Fibroblast of skin of back (primary cell): ENCODE results near the gene F8. TPM values are rescaled to one million over a fixed set of nuclear protein-coding genes. Genes with fewer than 3 reads are reported as not detected.

Source experiments
- DNase-seq: peaks from one replicate; pipeline ENCODE4 v3.0.0-alpha.2; 2013
- polyA plus RNA-seq, 2 experiments: library from polyadenylated mRNA; unstranded; fragments of 120-200 nt; gene quantifications; one replicate each; pipeline ENCODE4 v1.2.1, GENCODE V29; 2013; ENCODE audit not compliant: insufficient read length in 2 of 2

Gene F8
- polyA plus RNA-seq (2013, experiment 1 of 2; ENCODE audit: insufficient read length), result 1.7 TPM
- 2.4 TPM for polyA plus RNA-seq (2013, experiment 2 of 2; ENCODE audit: insufficient read length)

DNA sequence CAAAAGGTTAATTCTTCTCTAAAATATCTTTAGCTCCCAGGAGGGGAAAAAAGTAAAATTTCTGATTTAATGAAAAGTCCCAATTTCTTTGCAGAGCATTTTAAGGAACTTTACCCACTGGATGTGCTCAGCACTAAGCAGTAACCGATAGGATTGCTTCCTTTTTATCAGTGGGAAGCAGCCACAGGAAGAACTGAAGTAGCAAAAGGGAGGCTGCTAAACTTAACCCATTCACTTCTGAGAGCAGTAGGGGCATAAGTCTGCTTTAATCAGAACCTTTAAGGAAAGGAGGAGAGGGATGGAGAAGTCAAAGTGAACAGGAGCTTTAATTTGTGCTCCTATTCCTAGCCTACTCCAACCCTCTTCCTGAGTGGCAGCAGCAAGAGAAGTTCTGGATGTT is at the start of gene F8:
F8 (minus strand) TSS at position 139 of the 400 bp plus-strand sequence. CDS start 171 bp downstream, outside the sequence.
- DNase-seq, result no peak

DNA sequence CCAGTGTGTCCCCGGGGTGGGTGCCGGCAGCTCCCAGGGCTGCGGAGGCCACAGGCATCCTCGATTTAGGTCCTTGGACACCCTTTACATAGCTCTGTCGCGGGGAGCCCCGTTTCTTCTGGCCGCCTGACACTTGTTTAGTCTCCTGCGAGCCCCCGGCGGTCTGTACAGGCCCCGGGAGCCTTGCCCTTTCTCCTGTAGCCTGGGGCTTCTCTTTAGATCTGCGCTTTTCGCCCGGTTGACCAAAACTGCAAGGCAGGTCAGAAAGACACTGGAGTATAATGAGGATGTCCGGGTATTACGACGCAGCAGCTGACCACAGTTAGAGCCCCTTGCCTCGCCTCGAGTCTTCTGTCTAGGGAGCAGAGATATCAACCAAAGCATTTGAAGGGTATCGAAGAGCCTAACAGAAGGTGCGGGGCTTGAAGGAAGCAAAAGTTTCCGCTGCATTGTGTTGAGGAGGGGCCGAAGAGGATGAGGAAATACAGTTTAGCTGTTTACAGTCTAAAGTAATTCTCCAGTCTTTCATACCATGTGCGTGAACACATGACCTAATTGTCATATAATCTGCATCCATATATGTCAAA is 49.3 kb upstream of the F8 start:
- DNase-seq, result no peak

DNA sequence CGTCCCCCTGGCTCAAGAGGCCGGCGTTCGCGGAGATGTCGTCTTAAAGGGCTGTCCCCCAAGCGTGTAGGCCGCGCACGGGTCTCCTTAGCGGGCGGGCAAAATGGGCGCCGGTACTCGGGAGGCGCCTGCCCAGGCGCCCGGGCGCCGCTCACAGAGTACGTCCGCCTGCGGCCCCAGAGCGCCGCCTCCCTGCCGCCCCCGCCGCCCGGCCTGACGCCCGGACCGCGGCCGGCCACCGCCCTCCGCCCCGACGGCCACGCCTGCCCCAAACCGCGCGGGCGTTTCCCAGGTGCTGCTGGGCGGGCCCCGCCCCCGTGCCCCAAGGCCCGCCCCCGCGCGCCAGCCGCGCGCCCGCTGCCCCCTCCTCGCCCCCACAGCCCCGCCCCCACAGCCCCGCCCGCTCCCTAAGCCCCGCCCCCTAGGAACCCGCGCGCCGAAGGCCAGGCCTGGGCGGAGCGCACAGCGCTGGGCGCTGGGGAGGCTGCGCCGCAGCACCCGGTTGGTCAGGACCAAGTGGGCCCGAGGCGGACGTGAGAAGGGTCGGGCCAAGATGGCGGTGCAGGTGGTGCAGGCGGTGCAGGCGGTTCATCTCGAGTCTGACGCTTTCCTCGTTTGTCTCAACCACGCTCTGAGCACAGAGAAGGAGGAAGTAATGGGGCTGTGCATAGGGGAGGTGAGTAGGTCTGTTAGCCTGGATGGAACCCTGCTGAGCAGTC is 48.6 kb upstream of the F8 start, which contains the start of the genes BRCC3, CMC4 and MTCP1:
BRCC3 (plus strand) TSS at position 534 of the 719 bp plus-strand sequence; CDS start at position 554, 20 bp downstream.
CMC4 (minus strand) TSS at position 162 of the 719 bp plus-strand sequence. CDS start 7,113 bp downstream, outside the sequence.
MTCP1 (minus strand) TSS at position 162 of the 719 bp plus-strand sequence. CDS start 5,126 bp downstream, outside the sequence.
- DNase-seq, result peak; percentile 78

DNA sequence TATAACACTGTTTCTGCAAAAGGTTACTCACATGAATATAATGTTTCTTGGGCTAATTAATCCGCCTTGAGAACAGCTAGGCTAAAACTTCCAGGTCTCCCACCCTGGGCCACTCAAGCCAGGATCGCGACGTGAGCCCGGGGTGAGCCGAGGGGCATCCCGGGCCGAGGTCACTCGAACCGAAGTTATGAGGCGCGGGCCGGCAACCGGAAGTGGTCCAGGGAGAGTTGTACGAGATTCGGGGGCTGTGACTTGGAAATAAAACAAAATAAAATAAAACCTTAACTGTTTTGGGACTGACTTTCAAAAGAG is 48.1 kb upstream of the F8 start:
- DNase-seq, result no peak

DNA sequence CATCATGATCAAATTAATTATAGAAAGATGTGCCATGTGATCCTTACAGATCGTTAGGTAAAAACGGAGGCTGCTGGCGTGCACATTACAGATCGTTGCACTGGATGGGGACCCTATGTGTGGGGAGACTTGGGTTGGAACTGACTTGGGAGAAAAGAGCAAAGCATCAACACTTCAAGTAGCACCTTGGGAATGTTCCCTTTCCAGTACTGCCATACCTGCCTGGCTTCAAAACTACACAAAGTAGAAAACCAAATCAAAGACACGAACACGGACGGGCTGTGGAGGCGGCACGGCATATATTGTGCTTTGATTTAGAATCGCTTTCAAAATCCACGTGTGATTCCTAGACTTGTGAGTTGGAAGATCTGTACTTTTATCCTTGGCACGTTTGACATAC is 47.5 kb upstream of the F8 start:
- DNase-seq, result no peak

DNA sequence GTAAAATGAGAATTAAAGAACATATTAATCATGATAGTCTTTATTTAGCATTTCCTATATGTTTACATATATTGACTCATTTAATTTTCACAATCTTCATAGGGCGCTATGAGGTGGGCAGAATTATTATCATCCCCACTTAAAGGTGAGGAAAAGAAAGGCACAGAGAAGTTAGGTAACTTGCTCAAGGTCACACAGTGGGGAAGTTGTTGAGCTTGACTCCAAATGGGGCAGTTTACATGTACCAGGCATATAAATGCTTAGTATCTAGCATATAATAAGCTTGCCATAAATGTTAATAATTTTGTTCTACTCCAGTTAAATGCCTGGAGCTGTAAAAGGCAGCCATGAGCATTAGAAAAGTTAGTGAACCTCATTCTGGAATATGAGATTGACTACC is 46.9 kb upstream of the F8 start:
- DNase-seq, result no peak

DNA sequence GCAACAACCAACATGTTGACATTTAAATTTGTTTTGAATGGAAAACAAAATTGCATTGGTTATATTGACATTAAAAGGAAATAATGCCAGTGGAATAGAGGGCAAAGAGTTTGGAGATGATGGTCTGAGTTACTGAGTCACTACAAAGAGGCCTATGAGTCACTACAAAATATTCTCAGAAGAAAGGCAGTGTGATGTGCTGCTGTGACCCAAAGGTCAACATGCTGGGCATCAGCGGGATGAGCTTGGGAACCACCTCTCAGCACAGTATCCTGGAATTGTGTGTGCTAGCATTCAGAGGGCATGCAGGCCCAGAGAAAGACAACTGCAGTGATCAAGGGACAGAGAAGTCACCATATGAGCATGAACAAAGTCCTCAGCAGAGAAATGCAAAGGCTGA is 45.6 kb upstream of the F8 start:
- DNase-seq, result peak; percentile 62

DNA sequence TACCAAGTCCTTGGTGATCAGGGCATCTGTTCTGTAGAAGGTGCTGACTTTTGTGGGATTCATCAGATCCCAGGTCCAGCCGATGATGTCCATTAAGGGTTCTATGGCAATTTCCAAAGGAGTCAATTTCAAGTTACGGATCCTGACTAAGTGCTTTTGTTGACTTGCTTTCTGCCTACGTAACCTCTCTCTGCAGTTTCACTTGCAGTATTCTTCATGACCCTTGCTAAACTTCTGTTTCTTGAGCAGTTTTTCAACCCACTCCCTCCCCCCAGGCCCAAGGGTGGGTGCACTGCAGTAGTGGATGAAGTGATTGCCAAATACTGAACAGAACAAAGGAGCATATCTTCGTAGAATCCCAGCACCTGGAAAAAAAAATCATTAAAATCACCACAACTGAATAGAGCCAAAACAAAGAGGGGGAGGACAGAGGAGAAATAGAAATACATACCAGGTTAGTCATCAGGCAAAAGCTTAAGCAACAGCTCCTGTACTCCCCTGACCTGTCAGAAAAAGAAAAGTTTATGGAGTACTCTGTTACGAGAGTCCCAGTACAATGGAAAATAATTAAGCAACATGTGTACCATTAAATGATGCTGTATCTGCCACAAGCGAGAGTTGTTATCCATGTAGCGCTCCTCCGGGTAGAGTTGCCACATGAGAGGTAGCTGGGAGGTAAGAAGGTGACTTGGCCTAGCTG is 42.7 kb upstream of the F8 start:
- DNase-seq, result no peak

DNA sequence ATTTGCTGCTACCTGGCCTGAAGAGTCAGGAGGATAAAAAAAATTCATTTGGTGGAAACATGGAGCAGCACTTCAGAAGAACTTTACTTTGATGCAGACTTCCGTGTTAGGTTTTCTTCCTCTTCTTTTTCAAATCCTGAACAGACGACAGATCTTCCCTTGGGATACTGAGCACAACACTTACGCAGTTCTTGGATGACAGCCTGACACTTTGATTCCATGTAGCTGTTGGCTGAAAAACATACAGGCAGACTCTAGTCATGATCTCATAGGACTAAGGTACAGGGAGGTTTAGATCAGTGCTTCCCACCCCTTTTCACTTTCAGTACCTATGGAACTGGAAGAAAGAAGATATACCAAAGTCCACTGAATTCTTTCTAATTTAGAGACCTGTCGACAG is 39.2 kb upstream of the F8 start:
- no peak for DNase-seq

DNA sequence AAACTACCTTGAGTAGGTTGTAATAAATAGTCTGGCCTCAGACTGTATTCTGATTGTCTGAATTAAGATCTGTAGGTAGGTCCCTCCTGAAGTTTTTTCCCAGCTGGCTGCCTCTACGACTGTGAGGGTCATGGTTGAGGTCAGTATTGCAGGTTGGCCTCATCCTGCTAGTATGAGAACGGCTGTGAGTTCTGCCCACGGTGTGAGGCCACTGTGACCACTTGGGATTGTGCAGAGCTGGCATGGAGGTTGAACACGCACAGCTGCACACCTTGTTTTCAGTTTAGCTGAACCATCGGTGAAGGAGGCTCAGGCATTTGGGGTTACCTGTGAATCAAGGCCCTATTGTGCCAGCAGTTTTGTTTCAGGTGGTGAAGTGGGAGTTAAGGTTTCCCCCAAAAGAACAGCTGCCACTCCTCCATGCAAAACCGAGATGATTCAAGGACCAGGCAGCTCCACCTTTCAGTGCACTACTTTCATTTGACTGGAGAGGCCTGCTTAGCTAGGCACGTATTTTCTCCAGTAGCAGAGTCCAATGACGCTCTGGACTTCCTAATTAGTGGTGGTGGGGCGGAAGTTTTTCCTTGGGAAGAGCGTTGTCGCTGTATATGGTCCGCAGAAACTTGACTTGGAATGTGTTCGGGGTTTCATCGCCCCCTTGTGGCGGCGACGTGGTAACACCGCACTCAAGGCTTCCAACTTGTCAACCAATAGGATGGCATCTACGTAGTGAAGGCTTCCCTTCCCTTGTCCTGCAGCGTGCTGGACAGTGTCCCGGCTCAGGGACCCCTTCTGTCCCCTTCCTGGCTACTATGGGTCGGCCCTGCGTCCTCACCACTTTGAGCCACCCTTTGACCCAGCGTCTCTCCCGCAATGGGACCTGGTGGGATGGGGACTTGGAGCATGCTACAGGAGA is 34.6 kb upstream of the F8 start:
- peak; percentile 72 for DNase-seq

DNA sequence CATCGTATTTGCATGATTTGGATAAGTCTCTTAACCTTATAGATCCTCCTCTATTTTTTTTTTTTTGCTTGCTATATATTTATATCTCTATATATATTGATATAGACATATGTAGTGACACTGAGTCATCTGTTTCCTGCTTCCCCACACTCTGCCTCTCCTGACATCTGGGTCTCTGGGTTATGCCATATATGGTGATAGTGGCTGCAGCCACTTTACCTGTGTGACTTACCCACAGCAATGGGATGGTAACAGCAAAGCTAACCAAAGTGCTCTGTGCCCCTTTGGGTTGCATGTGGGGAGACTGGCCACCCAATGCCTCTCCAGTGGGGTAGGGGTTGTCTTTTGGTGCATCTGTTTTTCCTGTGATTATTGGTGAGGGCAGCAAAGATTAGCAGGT is 33.9 kb upstream of the F8 start:
- no peak for DNase-seq

DNA sequence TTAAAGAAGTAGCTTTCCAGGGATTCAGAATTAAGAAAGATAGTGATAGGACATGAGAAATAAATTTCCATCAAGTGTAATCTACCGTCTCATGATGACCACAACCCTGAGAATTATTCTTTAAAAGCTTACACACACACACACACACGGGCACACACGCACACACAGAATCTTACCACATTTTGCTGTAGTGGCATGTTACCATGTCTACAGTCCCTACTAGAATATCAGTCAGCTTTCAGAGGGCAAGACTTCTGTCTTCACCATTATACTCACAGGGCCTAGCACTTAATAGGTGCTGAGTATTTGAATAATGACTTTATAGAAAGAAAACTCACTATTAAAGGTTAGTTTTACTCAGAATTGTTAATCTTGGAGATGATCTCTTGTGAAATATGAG is 33.0 kb upstream of the F8 start:
- no peak for DNase-seq

DNA sequence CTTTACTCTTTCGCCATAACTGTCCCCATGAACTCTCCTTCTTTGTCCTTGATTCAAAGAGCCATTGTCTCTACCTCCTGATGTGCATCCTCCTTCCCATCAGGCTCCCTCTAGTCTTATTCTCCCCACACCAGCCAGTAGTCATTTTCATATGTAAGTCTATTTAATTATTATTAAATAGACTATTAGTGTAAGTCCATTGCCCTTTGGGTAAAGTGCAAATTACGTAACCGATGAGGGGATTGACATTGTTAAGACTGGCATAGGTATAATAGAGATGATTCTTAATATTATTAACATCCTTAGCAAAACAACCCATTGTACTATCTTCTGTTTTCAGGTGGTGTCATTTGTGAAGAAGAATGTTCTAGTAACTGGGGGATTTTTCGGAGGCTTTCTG is 31.7 kb upstream of the F8 start:
- no peak for DNase-seq

DNA sequence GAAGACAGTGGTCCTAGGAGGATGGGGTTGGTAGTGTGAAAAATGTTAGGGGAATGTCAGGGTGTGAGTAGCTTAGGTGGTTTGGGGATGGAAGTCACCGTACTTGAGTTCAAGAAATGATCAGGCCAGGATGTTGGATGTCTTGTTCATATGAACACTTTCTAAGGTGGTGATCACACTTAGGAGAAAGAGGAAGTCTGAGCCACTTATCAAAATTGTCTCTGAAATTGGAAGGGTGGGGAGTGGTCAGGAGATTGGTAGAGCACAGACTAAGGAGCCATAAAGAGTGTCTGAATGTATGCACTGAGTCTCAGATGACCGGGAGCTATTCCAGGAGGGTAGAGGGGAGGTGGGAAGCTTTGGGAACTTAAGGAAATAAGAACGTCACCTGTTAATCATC is 31.1 kb upstream of the F8 start:
- no peak for DNase-seq

DNA sequence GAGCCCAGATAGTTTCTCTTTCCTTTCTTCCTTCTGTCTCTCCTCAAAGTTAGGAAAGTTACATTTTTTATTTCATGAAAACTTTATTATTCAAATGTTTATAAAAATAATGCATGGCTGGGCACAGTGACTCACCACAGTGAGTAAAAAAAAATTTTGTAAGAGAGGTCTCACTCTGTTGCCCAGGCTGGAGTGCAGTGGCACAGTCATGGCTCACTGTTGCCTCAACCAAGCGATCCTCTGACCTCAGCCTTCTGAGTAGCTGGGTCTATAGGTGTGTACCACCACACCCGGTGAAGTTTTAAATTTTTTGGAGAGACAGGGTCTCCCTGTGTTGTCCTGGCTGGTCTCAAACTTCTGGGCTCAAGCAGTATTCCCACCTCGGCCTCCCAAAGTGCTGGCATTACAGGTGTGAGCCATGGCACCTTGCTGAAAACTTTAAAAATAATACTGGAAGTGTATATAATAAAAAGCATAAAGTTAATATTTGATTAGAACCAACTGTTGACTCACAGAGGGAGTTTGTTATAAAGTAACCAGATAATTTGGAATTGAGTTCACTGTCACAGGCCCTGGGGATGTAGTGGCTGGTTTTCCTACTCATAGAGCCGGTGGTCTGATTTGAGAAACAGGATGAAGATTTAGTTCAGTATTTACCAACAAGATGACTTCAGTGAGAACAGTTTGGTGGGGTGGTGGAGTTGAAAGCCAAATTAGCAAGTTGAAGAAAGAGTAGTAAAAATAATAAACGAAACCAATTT is 30.4 kb upstream of the F8 start:
- no peak for DNase-seq

DNA sequence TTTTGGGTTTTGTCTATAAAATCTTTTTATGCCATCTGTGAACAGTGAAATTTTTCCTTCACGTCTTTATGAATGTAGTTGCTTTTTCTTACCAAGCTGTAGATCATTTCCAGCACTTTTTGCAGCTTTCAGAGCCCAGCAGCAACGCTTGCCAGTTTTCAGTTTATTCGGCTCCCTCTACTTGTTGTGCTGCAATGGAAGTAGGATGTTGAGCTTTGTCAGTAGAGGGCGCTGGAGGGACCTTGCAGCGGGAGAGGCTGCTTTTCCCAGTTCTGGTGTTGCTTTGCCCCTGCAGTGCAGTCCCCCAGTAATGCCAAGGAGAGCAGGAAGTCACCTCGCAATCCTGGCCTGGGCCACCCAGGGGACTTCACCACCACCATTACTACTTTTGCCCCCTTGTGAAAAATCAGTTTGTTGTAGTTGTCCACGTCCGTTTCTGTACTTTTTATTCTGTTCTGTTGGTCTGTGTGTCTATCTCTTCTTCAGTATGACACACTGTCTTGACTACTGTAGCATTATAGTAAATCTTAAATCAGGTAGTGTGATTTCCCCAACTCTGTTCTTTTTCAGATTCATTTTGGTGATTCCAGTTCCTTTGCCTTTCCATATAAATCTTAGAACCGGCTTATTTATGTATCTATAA is 26.6 kb upstream of the F8 start:
- peak; percentile 34 for DNase-seq

DNA sequence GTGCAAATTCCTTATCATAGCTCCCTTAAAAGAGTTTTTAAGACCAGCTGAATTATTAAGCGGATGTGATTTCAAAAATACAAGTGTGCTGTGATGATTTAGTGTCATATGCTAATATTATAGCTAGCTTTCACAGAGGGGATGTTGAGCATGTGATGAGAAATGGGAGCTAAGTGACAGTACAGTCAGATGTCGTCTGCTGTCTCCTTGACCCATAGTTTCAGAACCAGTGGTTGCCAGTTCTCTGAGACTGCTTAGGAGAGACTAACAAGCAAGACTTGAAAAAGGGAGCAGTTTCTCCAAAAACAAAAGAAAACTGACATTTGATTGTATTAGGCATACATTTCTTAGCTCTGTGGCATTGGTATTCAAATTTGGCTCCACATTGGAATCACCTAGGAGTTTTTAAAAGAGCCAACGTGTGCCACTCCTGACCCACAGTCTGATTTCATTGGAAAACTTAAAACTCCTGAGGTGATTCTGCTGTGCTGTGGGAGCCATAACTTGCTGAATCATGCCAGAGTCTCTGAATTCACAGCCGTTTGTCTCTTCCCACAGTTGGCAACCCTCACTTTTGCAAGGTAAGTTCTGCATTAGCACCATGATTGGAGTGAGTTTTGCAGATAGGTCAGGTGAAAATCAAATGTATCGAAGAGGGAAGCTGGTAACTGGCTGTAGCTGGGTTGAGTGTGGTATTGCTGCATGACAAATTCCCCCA is 24.4 kb upstream of the F8 start:
- no peak for DNase-seq

DNA sequence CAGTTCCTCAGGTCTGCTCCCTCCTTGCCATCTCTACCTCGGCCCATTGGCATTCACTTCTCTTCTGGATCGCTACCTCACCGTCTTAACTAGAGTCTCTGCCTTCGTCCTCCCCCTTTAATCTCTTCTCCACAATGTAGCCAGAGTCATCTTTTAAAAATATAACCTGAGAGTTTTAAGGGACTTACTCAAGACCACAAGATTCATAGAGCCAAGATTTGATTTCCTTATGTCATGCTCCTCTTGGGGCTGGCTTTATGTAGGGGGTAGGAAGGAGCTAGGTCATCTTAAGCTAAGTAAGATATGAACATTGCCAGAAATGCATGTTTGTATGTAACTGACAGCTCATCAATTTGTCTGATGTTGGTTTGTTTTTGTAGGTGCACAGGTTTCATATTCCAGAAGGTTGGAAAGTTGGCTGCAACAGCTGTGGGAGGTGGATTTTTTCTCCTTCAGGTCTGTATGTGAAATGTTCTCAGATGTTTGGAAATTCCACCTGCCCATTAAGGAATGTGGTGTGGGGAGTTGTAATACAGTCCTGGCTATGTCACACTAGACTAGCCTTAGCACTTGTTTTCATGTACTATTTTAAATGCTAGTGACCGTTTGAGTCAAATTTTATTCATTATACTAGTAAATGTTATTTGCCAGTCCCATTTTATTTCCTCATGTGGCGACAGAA is 23.7 kb upstream of the F8 start:
- no peak for DNase-seq

DNA sequence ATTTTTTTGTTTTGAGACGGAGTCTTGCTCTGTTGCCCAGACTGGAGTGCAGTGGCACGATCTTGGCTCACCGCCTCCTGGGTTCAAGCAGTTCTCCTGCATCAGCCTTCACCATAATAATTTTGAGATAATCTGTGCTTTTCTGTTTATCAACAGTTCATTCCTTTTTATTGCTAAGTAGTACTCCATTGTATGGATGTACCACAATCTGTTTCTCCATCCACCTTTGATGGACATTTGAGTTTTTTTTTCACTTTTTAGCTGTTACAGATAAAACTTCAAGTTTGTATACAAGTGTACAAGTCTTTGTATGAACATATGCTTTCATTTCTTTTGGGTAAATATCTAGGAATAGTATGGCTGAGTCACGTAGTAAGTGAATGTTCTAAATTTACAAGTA is 13.2 kb upstream of the F8 start:
- no peak for DNase-seq

DNA sequence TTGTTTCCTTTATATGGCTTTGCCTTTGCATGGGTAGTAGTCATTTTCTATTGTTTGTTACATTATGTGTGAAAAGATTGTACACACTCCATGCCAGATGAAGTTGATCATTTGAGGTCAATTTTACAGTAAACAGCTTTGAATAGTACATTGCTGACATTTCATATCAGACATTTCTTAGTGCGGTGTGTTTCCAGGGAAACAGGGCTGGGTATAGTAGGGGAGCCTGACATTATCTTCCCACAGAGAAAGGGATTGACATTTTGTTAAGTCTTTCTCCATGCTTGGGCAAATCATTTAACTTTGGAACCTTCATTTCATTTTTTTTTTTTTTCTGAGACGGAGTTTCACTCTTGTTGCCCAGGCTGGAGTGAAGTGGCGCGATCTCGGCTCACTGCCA is 9.1 kb upstream of the F8 start:
- DNase-seq, result no peak
